ENCODE data around the gene CMTM7. TPM values are rescaled to one million over a fixed set of nuclear protein-coding genes. Genes with fewer than 3 reads are reported as not detected.
"Not testable (repeated sequence)": the region's sequence is repeated elsewhere in the genome, so short reads cannot be mapped to it uniquely, and the experiment has no call there.

The CMTM7 gene
- total and polyA plus RNA-seq, 12 donors = 5.4 to 19.2 (median 13.0) TPM

DNA sequence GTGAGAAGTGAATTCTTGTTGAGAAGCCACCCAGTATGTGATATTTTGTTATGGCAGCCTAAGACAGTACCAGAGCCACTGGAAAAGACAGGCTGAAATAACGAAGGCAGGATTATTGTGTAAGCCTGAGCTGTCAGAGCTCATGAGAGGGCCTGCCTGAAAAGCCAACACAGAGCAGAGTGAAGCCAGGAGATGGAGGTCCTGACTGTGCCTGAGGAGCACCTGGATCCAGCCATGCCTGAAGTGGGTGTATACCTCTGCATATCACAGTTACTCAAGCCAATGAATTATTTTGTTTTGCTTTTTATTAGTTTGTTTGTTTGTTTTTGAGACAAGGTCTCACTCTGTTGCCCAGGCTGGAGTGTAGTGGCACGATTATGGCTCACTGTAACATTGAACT lies 4.1 kb upstream of the CMTM7 start:
- no peak overlapping the region for H3K27ac ChIP-seq
- DNase-seq = no peak
- no peaks in the 10 kb centered on the region for H3K9me3 ChIP-seq (replicated peaks in 1 of 3)
- intact Hi-C loops (cut with DNase I) = no loop called here
- no peak overlapping the region for H3K4me3 ChIP-seq
- H3K27me3 ChIP-seq = no peaks in the 10 kb centered on the region
- TF ChIP-seq, protein P1, sequence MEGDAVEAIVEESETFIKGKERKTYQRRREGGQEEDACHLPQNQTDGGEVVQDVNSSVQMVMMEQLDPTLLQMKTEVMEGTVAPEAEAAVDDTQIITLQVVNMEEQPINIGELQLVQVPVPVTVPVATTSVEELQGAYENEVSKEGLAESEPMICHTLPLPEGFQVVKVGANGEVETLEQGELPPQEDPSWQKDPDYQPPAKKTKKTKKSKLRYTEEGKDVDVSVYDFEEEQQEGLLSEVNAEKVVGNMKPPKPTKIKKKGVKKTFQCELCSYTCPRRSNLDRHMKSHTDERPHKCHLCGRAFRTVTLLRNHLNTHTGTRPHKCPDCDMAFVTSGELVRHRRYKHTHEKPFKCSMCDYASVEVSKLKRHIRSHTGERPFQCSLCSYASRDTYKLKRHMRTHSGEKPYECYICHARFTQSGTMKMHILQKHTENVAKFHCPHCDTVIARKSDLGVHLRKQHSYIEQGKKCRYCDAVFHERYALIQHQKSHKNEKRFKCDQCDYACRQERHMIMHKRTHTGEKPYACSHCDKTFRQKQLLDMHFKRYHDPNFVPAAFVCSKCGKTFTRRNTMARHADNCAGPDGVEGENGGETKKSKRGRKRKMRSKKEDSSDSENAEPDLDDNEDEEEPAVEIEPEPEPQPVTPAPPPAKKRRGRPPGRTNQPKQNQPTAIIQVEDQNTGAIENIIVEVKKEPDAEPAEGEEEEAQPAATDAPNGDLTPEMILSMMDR (IDR thresholded peaks at IDR 0.05) = no peak
- TF ChIP-seq POLR2A (IDR thresholded peaks at IDR 0.05) = no peak
- WGBS, 4 donors = 74 to 94% (median 89%) methylated on average over 2 of the region's 2 CpGs
- H3K4me1 ChIP-seq (replicated peaks in 1 of 2) = peaks cover 0 to 3% of the 10 kb centered on the region in 2 donors
- H3K36me3 ChIP-seq (replicated peaks in 1 of 2) = no peaks in the 10 kb centered on the region

DNA sequence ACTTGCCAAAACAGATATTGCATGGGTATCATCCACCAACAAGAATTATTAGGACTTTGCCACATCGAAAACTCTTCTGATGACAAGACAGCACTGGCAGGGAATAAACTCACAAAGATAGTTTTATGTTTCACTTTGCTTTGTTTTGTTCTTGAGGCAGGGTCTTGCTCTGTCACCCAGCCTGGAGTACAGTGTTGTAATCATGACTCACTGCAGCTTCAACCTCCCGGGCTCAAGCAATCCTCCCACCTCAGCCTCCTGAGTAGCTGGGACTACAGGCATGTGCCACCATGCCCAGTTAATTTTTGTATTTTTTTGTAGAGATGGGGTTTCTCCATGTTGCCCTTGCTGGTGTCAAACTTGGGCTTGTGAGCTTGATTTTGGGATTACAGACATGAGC lies 2.1 kb upstream of the CMTM7 start:
- H3K4me1 ChIP-seq (replicated peaks in 1 of 2); H3K9me3 ChIP-seq (replicated peaks in 1 of 3); intact Hi-C loops (cut with DNase I); H3K4me3 ChIP-seq; H3K27me3 ChIP-seq; H3K36me3 ChIP-seq (replicated peaks in 1 of 2); H3K27ac ChIP-seq; DNase-seq: not testable (repeated sequence)
- WGBS, 4 donors = 81 to 100% (median 89%) methylated on average over 2 of the region's 2 CpGs

DNA sequence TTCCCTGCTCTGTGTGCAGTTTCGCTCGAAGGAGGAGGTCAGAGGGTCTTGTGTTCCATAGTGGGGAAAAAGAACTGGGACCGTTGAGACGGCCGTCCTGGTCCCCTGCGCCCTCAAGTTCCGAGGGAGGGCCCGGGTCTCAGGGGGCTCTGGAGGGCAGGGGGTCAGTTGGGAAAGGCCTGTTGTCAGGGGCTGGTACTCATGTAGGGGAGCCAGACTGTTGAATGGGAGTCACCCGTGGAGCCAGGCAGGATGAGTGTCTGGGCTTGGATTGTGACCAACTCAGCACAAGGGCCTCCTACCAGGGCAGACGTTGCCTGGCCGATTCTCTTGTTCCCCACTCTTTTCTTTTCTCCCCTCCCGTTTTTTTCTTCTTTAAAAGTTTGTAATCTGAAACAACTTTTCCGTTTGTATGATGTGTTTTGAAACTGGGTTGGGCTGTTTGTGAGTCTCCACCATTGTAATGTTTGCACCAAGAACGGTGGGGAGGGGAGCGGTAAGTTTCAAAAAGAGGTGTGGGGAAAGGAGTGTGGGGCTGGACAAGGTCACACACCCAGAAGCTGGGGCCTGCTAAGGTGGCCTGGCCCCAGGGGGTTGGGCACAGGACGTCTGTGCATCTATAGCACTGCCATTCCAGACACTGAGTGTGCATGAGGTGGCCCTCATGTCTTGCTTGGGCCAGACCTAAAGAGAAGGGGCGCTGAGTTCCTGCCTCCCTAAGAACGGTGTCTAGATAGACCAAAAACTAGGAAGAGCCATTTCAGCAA lies 1.1 kb downstream of the CMTM7 start:
- Histone ChIP-seq H3K4me1 (replicated peaks in 1 of 2) (peaks cover 0 to 3% of the 10 kb centered on the region in 2 donors), H3K27me3 (no peaks in the 10 kb centered on the region), H3K27ac (peak overlapping the region in 4 of 5 donors; percentile 65 to 92 (median 77)), H3K4me3 (peak overlapping the region; percentile 20 to 98 (median 58)), H3K9me3 (replicated peaks in 1 of 3) (no peaks in the 10 kb centered on the region), H3K36me3 (replicated peaks in 1 of 2) (no peaks in the 10 kb centered on the region)
- intact Hi-C loops (cut with DNase I) = no loop called here
- TF ChIP-seq, protein P1 (IDR thresholded peaks at IDR 0.05) = no peak
- peak in 1 of 2 donors; percentile 42 for TF ChIP-seq POLR2A (IDR thresholded peaks at IDR 0.05)
- DNase-seq = peak; percentile 45 to 81 (median 73)
- 31 to 48% (median 38%) methylated on average over 10 to 18 of the region's 18 CpGs for WGBS, 4 donors

DNA sequence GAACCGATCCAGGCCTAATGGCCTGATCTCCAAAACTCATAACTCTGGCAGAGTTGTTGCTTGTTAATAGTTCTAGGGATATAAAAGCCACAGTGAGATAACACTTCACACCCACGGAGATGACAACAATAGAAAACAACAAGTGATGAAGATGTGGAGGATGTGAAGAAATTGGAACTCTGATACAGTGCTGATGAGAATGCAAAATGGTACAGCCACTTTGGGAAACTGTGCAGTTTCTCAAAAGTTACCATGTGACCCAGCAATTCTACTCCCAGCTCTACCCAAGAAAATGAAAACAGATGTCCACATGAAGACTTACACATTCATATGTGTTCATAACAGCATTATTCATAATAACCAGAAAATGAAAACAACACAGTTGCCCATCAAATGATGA lies 3.8 kb downstream of the CMTM7 start:
- TF ChIP-seq POLR2A (IDR thresholded peaks at IDR 0.05) = no peak
- Histone ChIP-seq H3K36me3 (replicated peaks in 1 of 2) (no peaks in the 10 kb centered on the region), H3K4me3 (no peak overlapping the region), H3K9me3 (replicated peaks in 1 of 3) (no peaks in the 10 kb centered on the region), H3K27ac (no peak overlapping the region), H3K27me3 (no peaks in the 10 kb centered on the region), H3K4me1 (replicated peaks in 1 of 2) (peaks cover 0 to 4% of the 10 kb centered on the region in 2 donors)
- no peak for DNase-seq
- WGBS, 4 donors = 60 to 80% (median 68%) methylated on average over 2 of the region's 2 CpGs
- intact Hi-C loops (cut with DNase I) = no loop called here

DNA sequence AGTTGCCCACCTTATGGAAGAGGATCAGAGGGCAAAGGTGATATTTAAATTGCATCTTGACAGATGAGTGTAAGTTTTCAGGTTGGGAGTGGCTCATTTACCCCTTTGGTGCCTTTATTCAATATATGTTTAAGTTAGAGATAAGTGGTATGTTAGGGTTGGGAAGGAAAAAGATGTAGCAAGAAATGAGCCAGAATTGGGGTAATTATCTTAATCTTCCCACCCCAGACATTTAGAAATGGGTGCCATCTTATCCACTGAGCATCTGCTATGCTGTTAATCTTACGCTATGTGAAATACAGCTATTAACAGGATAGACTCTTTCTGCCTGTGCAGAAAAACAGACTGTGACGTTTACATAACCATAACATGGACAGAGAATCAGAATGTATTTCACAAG lies 6.3 kb downstream of the CMTM7 start:
- intact Hi-C loops (cut with DNase I) = no loop called here
- Histone ChIP-seq H3K4me3 (no peak overlapping the region), H3K27ac (peak overlapping the region in 2 of 5 donors; percentile 15 to 60), H3K9me3 (replicated peaks in 1 of 3) (no peaks in the 10 kb centered on the region), H3K36me3 (replicated peaks in 1 of 2) (no peaks in the 10 kb centered on the region), H3K4me1 (replicated peaks in 1 of 2) (peaks cover 13 to 14% of the 10 kb centered on the region in 2 donors), H3K27me3 (no peaks in the 10 kb centered on the region)
- TF ChIP-seq, protein P1 (IDR thresholded peaks at IDR 0.05) = no peak
- TF ChIP-seq POLR2A (IDR thresholded peaks at IDR 0.05) = no peak
- DNase-seq = no peak
- WGBS, 4 donors = 45 to 70% (median 51%) methylated on average over 2 of the region's 2 CpGs

All from adrenal gland (tissue), 12 donors.